ENCODE data around the gene ARHGEF37.

DNA sequence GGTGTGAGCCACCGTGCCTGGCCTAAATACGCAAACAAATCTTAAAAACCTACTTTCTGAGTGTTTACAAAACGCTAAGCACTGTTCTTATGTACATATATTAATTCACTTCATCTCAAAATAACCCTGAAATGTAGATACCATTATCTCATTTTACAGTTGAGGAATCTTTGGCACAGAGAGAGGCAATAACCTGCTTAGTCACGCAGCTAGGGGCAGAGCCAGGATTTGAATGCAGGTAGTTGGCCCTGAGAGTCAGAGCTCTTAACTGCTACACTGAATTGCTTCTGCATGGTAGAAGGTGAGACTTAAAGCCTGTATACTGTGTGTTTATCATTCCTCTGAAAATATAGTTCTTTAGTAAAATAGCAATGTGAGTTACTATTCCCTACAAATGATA, 21.9 kb downstream of the ARHGEF37 start:
- TF ChIP-seq CTCF (IDR thresholded peaks at IDR 0.05; ENCODE audit: borderline replicate concordance, extremely low read depth, low read length, poor library complexity, severe bottlenecking) (no peak), EZH2 (IDR thresholded peaks at IDR 0.05; ENCODE audit: borderline replicate concordance, low read depth, low read length, severe bottlenecking) (no peak)

Measured in DND-41 (cell line).